Stimulated activated CD8-positive, alpha-beta memory T cell treated with anti-CD3 and anti-CD28 coated beads, Interleukin-15, amount 100 ng/mL, for 4 hours (primary cell): ENCODE data around the gene GOLGA6D.
"Not testable (repeated sequence)": the region's sequence is repeated elsewhere in the genome, so short reads cannot be mapped to it uniquely, and the experiment has no call there.

Experiments used
- DNase-seq, 2 donors: peaks; one replicate each; pipeline ENCODE4 v3.0.0-alpha.2; 2020; ENCODE audit warnings: low read depth in 2 of 2

GOLGA6D gene, protein sequence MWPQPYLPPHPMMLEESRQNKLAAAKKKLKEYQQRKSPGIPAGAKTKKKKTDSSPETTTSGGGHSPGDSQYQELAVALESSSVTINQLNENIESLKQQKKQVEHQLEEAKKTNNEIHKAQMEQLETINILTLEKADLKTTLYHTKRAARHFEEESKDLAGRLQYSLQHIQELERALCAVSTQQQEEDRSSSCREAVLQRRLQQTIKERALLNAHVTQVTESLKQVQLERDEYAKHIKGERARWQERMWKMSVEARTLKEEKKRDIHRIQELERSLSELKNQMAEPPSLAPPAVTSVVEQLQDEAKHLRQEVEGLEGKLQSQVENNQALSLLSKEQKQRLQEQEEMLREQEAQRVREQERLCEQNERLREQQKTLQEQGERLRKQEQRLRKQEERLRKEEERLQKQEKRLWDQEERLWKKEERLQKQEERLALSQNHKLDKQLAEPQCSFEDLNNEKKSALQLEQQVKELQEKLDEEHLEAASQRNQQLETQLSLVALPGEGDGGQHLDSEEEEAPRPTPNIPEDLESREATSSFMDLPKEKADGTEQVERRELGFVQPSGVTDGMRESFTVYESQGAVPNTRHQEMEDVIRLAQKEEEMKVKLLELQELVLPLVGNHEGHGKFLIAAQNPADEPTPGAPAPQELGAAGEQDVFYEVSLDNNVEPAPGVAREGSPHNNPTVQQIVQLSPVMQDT

DNA sequence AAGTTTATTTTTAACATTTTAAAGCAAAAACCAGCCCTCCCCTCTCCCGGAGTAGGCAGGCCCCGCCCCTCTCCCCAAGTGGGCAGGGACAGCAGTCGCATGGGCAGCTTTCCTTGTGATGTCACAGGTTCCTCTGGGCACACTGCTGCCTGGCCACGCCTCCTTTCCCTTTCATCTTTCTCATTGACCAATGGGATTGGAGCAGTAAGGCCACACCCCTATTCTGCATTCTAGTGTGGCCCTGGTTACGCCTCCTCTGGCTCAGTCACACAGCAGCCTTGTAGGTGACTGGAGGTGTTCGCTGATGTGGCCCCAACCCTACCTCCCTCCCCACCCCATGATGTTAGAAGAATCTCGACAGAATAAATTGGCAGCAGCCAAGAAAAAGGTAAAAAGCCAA is at the start of gene GOLGA6D:
Gene GOLGA6D, plus strand, starts transcription at position 264 of the 400 bp plus-strand sequence. Its CDS starts 41 bp downstream, at position 305.
- DNase-seq, result not testable (repeated sequence)

DNA sequence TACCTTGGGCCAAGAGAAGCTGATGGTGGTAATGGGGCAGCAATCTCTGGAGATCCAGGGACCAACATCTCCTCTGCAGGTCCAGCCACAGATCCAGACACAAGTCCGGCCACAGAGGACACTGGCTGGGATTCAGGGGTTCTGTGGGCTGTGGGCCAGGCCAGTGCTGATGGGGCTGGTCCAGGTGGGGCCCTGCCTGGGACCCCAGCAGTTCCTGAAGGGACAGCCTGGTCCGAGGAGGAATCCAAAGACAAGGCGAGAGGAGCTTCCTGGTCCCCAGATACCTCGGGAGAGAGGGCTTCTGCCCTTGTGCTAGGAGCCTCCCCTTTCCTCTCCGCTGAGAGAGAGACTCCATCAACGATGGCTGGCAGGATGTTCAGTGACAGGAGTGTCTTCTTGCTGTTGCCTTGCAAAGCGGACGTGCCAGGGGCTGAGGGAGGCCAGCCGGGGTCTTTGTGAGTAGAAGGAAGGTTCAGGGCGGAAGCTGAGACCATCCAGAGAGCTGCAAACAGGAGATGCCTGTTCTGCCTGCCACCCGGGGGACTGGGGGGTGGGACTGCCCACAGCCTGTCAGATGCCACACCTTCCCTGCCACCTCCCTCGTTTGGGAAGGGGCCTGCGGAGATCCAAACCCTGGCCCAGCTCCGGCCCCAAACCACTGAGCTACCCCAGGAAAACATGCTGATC is 49.0 kb upstream of the GOLGA6D start:
- no peak for DNase-seq

DNA sequence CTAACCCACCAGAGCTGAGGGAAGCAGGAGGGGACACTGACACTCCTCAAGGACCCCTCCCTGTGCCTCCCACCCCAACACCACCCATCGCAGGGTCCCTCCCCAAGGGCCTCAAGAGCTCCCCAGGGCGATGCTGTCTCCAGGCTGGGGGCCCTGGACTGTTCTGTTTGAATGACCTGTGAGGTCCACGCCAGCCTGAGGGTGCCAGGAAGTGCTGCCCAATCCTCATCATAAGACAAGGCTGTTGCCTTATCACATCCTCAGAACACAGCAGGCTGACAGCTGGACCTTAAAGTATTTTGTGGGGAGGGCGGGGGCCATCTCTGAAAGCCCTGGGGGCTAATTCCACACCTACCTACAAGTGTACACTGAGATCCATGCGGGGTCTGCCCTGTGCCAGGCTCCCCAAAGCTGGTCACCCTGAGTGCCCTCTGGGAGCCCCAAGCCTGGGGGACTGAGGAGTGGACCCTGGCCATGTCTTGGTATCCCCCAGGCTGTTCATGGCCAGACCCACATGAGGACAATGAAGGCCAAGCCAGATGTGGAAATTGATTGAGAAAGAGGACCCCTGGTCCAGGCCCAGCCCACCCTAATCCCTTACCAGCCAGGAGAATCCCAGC is 48.3 kb upstream of the GOLGA6D start:
- no peak for DNase-seq

DNA sequence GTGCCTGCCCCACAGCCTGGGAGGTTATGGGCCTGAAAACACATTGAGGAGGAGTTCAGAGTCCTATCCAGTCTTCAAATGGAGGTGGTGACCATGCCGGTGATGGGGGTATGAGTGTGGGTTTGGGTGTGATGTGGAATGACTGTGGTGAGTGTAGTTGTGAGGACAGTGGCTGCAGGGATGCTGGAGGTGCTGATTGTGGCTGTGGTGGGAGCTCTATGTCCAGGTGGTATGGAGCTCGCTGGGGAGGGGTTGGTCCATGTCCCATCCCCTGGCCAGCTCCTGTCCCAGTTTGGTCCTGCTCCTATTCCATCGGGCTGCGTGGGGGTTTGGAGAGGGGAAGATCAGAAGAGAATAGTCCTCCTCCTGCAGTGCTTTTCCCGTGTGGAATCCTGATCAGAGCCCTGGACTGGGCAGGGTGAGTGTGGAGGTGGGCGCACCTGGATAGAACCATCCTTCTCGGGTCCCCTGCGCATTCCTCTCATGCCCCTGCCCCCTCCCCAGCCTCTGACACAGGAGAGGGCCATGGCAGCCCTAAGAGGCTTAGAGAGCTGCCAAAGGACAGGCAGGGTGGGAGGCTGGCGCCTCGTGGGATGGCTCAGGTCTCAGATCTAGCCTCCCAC is 47.5 kb upstream of the GOLGA6D start:
- DNase-seq, result no peak

DNA sequence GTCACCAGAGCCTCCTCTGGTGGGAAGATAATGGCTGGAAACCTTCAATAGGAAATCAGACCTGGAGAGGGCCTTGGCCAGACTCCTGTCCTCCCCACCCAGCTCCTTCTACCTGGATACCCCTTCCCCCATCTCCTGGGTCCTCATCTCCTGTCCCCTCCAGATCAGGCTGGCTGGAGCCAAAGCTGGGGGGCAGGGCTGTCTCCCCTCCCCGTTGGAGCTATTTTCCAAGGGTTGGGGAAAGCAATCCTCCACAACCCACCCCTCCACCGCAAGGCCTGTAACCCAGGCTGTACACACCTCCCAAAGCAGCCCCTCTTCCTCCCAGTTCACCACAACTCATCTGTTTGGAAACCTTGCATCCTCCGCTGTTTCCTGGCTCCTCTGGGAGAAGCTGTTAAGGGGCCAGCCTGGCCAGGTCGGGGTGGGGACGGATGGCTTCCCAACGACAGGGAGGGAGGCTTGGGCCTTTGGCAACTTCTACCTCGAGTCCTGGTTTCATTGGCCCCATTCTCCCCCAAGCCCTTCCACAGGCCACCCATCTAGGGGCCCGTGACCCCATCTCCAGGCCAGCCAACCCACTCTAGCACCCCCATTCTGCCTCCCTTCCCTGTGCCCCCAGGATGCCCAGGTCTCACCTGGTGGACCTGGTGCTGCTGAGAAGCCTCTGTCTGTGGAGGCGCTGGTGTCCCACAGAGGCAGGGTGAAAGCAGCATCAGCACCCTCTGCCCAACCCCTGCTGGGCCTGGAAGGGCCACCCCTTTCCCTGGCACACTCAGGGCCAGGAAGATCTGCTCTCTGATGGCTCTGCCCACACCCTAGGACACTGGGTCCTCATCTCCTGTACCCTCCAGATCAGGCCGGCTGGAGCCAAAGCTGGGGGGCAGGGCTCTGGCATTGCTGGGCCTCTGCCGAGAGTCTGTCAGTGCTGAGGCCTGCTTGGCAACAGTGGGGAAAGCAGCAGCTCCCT is 46.6 kb upstream of the GOLGA6D start:
- no peak for DNase-seq

DNA sequence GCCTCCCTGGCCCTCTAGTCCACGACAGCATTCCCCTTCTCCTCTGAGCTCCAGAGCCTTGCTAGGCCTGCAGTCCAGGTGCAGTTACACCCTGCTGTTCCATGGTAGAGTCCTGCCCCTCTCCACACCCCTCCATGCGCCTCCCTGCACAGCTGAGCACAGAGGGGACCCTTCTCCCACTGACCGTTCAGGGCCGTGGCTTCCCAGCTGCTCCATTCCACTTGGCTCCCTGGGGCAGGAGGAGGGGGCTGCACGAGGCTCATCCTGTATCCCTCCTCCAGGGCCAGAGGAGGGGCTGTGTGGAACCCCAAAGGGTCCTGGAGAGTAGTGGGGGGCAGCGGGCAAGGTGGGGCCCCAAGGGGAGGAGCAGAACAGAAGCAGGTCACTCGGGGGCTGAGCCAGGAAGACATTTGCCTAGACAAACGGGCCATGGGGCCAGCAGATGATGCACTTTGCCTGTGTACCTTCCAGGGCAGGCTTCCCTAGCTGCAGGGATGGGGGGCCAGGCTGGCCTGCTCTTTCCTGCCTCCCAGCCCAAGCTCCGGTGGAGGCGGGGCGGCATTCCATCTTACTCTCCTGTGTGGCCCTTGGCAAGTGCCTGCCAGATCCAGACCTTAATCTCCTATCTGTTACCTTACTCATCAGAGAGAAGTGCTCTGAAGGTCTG is 45.2 kb upstream of the GOLGA6D start:
- DNase-seq, result no peak

DNA sequence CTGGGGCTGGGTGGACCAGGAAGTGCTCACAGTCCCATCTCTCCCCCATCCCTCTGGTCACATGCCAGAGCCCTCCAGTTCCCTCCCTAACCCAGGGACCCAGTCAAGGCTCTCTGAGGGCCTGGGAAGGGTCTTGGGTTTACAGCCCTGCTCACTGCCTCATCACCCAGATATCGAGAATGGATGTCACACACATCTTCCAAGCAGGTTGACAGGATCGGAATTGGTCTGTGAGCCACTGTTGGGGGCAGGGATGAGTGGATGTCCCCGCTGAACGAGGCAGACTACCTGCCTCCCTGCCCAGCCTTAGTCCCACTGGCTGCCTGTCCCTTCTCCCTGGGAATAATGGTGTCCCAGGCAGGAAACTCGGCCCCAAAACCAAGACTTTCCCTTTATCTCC is 44.5 kb upstream of the GOLGA6D start:
- DNase-seq, result no peak

DNA sequence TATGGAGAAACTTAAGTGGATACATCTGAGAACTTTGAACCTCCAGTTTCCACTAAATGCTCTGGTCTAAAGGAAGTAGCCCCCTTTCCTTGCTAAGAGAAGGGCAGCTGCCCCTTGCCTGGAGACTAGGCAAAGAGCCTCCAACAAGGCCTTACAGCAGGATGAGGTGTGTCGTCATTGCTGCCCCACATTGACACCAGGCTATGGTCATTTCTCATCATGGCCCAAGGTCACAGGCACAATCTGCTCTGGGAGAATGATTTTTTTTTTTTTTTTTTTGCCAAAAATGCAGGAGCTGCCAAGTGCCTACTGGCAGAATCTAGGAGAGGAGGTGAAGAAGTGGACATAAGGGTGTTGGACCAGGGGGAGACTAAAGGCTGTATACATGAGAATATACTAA is 36.9 kb upstream of the GOLGA6D start:
- not testable (repeated sequence) for DNase-seq

DNA sequence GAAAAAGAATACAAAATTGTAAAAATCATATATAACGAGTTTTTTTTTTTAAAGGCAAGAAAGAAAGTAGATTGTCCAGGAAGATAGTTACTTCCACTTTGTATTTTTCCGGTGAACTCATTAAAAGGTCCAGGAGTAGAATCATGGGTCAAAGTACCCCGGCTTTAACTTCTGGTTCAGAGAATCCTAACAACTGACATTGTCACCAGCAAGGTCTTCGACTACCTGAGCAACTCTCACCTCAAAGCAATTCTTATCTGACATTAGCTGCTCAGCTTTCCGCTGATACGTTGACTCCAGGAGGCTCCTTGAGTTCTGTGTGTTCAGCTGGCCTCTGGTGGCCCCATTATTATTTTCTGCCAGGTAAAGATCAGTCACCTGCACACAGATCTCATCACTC is 33.6 kb upstream of the GOLGA6D start:
- not testable (repeated sequence) for DNase-seq

DNA sequence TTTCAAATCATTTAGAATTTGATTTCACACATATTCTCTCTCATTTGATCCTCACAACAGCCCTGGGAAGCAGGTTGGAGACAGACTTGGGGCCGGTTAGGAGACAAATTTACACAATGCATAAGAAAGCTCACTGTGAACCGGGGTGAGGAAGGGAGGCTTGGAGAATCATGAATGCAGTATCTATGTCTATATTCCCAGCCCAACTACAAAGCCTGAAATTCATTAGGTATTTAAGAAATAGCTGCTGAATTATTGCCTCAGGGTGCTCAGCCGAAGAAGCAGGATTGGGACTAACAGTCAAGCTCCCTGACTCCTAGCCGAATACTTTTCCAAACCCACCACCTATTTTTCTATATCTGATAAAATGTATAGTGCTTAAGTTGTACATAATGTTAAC is 32.9 kb upstream of the GOLGA6D start:
- DNase-seq, result no peak

DNA sequence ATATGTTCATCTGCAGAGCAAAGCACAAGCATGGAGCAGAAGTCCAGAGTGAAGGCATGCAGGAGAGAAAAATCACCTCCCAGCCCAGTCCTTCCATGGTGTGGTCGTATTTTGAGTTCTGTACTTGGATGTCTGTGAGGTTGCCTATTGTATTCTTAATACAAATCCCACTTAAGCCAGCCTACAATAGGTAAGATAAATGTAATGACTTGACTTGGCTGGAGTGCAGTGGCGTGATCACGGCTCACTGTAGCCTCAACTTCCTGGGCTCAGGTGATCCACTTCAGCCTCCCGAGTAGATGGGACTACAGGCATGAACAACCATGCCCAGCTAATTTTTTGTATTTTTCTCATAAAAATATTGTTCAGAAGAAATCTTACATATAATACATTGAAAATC is 31.3 kb upstream of the GOLGA6D start:
- DNase-seq, result not testable (repeated sequence)

DNA sequence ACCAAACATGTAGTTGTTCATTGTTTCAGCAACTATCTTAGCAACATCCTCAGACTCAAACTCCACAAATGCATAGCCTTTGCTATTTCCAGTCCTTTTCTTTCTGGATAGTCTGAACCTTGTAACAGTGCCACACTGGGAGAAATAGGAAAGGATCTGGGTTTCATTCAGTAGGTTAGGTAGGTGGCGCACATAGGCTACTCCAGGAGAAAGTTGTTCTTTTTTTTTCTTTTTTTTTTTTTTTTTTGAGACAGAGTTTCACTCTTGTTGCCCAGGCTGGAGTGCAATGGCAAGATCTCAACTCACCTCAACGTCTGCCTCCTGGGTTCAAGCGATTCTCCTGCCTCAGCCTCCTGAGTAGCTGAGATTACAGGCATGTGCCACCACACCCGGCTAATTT is 30.4 kb upstream of the GOLGA6D start:
- not testable (repeated sequence) for DNase-seq

DNA sequence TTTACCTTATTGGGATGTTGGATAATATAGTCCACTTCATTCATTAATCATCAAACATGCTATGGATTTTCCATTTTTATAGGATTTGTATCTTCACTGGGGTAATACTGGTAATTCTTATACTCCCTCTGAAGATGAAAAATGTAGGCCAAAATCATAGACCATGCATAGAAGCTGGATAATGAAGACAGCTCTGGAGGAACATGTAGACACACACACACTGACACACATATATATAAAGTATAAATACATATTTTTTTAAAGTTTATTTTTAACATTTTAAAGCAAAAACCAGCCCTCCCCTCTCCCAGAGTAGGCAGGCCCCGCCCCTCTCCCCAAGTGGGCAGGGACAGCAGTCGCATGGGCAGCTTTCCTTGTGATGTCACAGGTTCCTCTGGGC is 24.6 kb upstream of the GOLGA6D start, which contains the start of gene GOLGA6C:
Gene GOLGA6C, plus strand, starts transcription at position 301 of the 400 bp plus-strand sequence. CDS start 265 bp downstream, outside the sequence.
- not testable (repeated sequence) for DNase-seq

DNA sequence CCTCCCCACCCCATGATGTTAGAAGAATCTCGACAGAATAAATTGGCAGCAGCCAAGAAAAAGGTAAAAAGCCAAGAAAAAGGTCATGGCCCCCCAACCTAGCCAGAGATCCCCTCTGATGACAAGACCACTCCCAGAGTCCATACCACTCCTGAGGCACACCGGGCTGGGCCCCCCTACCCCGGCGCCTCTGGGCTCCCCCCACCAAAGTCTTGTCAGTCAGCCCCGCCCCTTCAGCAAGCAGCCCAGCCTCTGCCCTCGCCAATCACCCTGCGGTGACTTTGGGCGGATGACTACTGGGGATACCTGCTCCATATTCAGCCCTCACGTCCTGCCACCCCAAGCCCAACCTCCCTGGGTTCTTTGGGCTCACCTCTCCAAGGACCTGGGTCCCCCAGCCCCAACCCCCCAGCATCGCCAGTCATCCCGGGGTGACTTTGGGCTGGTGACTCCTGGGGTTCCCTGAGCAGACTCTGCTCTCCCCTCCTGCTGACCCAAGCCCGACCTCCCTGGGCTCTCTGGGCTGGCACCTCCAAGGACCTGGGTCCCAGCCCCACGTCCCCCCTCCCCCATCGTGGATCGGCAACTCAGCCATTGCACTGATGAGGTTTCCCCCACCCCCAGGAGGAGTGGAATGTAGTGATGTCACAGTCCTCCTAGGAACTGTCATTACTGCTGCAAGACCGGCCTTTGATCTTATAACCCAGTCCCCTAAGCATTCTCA is 23.9 kb upstream of the GOLGA6D start:
- DNase-seq, result not testable (repeated sequence)

DNA sequence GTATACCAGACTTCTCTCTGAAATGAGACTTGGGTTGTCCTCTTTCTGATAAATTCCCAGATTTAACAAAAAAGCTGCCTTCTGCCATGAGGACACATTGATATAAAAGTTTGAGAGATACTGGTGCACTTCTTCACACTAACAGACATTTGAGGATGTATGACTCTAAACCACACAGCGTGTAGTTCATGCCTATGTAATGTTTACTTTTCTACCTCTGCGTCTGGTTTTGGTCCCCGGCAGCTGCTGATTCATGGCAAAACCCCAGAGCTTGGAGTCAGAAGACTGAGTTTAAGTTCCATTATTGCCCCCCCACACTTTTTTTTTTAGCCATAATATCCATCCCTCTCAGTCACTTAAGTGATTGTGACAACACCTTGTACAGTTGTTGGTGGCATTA is 22.8 kb upstream of the GOLGA6D start:
- not testable (repeated sequence) for DNase-seq

DNA sequence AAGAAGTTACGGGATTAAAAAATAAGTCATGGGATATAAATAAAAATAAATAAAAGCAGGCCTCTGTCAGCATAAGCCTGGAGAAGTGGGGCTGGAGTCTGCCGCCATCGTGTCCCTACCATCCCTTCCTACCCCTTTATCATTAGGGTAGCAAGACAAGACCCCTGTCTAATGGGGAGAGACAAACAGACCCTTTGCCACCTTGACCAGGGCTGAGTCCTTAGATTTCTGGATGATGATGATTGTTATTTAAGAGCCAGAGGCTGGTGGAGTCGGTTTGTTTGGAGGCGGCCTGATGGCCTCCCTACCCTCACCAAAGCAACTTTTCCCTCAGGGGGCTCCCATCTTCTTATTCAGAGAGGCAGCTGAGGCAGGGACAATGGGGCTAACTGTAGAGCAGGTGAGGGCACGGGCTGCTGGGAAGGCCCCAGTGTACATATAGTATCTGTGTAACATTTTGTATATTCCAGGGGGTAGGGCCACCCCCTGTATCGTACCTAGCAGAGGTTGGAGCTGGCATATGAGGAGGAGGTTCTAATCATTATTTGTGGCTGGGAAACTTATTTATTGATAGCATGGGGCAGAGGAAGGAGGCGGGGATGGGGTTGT is 8.8 kb upstream of the GOLGA6D start:
- DNase-seq, result not testable (repeated sequence)

DNA sequence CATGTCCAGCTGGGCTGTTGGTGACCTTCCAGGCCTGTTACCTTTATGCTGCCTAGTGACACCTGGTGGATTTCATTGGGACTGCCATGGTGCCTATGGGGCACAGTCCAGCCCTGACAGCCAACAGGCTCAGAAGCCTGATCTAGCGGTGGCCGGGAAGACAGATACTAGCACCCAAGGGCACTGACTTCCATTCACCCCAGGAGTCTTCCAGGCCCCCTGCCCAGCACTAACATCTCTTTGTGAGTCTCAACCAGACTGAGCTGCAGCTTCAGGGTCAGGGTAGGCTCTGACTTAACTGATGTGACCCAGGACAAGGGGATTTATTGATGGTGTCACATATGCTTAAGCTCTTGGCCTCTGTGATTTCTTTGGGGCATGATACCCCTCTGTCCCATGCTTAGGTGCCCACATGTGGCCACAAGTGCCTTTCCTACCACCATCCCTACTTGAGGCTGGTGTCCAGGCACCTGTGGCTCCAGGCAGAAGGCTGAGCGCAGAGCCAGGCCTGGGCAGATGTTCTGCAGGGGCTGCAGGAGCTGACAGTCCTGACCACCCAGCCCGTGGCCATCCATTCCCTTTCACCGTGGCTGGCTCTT is 8.0 kb upstream of the GOLGA6D start:
- DNase-seq, result peak in 1 of 2 donors; percentile 38

DNA sequence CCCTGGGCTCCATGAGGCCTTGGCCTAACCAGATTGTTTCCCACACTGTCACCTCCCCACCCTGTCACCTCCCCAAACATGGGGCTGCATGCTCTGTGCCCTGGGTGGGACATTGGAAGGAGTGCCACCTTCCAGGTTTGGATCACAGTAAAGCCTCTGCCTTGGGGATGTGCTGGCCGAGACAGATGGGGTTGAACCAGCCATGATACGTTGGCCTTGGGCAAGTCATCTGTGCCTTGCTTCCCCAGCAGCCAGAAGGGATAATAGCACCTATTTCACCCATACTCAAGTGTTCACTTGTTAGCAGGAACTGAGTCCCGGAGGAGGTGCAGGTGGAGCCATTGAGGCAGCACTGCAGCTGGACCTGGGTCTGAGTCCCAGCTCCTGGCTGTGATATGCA is 7.0 kb upstream of the GOLGA6D start:
- DNase-seq, result not testable (repeated sequence)
